IMR-90 (cell line): ENCODE data around the gene PLD5. TPM values are rescaled to one million over a fixed set of nuclear protein-coding genes. Genes with fewer than 3 reads are reported as not detected.
A peak's percentile ranks its signal among the peaks of the same experiment; 100 is the strongest.

ENCODE experiments used
- ATAC-seq: fragments of 200-7000 bp; cut with Tn5 transposase; 2 replicates; pipeline ENCODE4 v1.9.1; 2020; ENCODE audit warnings: low read depth, mild to moderate bottlenecking, moderate library complexity
- BruUV-seq: library from RNA; stranded (reverse); fragments of 400-500 nt; replicated peaks from 2 replicates; lab custom pipeline; 2021; lab: Mats Ljungman, UMichigan
- CTCF ChIA-PET: fragments of 300-600 bp; formaldehyde crosslinking; extraction: SDS; loops from one replicate; lab custom pipeline; 2021; ENCODE audit warnings: antibody characterized with exemption; lab: Yijun Ruan, JAX
- POLR2A ChIA-PET: fragments of 300-600 bp; sonication (Branson Sonifier 250); formaldehyde crosslinking; loops from one replicate; lab custom pipeline; 2022; ENCODE audit warnings: antibody characterized with exemption; ENCODE audit not compliant: unreplicated experiment; lab: Charles Lee
- DNase-seq: peaks from one replicate; pipeline ENCODE4 v3.0.0; 2013
- H2AFZ ChIP-seq: replicated peaks from 2 replicates; pipeline ENCODE3; 2013; ENCODE audit warnings: low read length, mild to moderate bottlenecking; ENCODE audit not compliant: poor library complexity
- H2AK5ac ChIP-seq: 2 replicates; pipeline ENCODE4 v1.6.1; 2013; ENCODE audit warnings: low read depth, low read length, inconsistent platforms
- H2AK9ac ChIP-seq: replicated peaks from 2 replicates; pipeline ENCODE3; 2013; ENCODE audit warnings: mild to moderate bottlenecking, low read depth, low read length, moderate library complexity; ENCODE audit not compliant: poor library complexity
- H2BK120ac ChIP-seq: 2 replicates; pipeline ENCODE4 v1.6.1; 2013; ENCODE audit warnings: low read depth, low read length, inconsistent platforms
- H2BK15ac ChIP-seq: 3 replicates; pipeline ENCODE4 v1.6.1; 2013; ENCODE audit warnings: low read depth, low read length, inconsistent platforms
- H2BK20ac ChIP-seq: 2 replicates; pipeline ENCODE4 v1.6.1; 2013; ENCODE audit warnings: low read depth, mild to moderate bottlenecking, inconsistent platforms, low read length, moderate library complexity
- H2BK5ac ChIP-seq: 2 replicates; pipeline ENCODE4 v1.6.1; 2013; ENCODE audit warnings: mild to moderate bottlenecking, low read depth, low read length, inconsistent platforms; ENCODE audit not compliant: poor library complexity, severe bottlenecking
- H3K14ac ChIP-seq: replicated peaks from 2 replicates; pipeline ENCODE4 v1.6.1; 2013; ENCODE audit warnings: low read depth, low read length, inconsistent platforms
- H3K18ac ChIP-seq: 2 replicates; pipeline ENCODE4 v1.6.1; 2013; ENCODE audit warnings: low read depth, low read length, control low read depth
- H3K23ac ChIP-seq: 2 replicates; pipeline ENCODE4 v1.6.1; 2013; ENCODE audit warnings: low read depth, low read length, inconsistent platforms
- H3K27ac ChIP-seq: 2 replicates; pipeline ENCODE4 v1.5.1; 2013; ENCODE audit warnings: mild to moderate bottlenecking, control low read depth, low read length; ENCODE audit not compliant: insufficient read depth
- H3K27me3 ChIP-seq: 2 replicates; pipeline ENCODE4 v1.6.1; 2013; ENCODE audit warnings: low read length; ENCODE audit not compliant: control insufficient read depth, insufficient read depth
- H3K36me3 ChIP-seq: 2 replicates; pipeline ENCODE4 v1.6.1; 2013; ENCODE audit warnings: low read length, mixed read lengths; ENCODE audit not compliant: control insufficient read depth, insufficient read depth
- H3K4ac ChIP-seq: 2 replicates; pipeline ENCODE4 v1.6.1; 2013; ENCODE audit warnings: low read depth, low read length, inconsistent platforms
- H3K4me1 ChIP-seq: 2 replicates; pipeline ENCODE4 v1.6.1; 2013; ENCODE audit warnings: low read length, mixed read lengths; ENCODE audit not compliant: control insufficient read depth, insufficient read depth
- H3K4me2 ChIP-seq: 2 replicates; pipeline ENCODE4 v1.6.1; 2013; ENCODE audit warnings: low read depth, mild to moderate bottlenecking, control low read depth, low read length, moderate library complexity
- H3K4me3 ChIP-seq: 2 replicates; pipeline ENCODE4 v1.5.1; 2013; ENCODE audit warnings: low read depth, mild to moderate bottlenecking, control low read depth, low read length, moderate library complexity; ENCODE audit not compliant: insufficient read depth
- H3K56ac ChIP-seq: 2 replicates; pipeline ENCODE4 v1.6.1; 2013; ENCODE audit warnings: low read length, inconsistent platforms; ENCODE audit not compliant: insufficient read depth; ENCODE audit errors: extremely low read depth
- H3K79me1 ChIP-seq, 2 experiments: 2 replicates each; pipeline ENCODE4 v1.6.1; 2013; ENCODE audit warnings: low read length in 2 of 2, inconsistent platforms in 1 of 2, low read depth in 1 of 2
- H3K9ac ChIP-seq: 2 replicates; pipeline ENCODE4 v1.6.1; 2013; ENCODE audit warnings: low read depth, low read length, control low read depth
- H3K9me1 ChIP-seq: 2 replicates; pipeline ENCODE4 v1.6.1; 2013; ENCODE audit warnings: low read length, inconsistent platforms; ENCODE audit not compliant: insufficient read depth
- H3K9me3 ChIP-seq: 2 replicates; pipeline ENCODE4 v1.6.1; 2013; ENCODE audit warnings: low read length; ENCODE audit not compliant: control insufficient read depth, insufficient read depth
- H4K20me1 ChIP-seq: 2 replicates; pipeline ENCODE4 v1.6.1; 2013; ENCODE audit warnings: low read length, inconsistent platforms; ENCODE audit not compliant: insufficient read depth
- H4K5ac ChIP-seq: 2 replicates; pipeline ENCODE4 v1.6.1; 2013; ENCODE audit warnings: mild to moderate bottlenecking, low read depth, low read length, control low read depth
- H4K8ac ChIP-seq, 2 experiments: 2 replicates each; pipeline ENCODE4 v1.6.1; 2013; ENCODE audit warnings: low read depth in 2 of 2, low read length in 2 of 2, control low read depth in 1 of 2, inconsistent platforms in 1 of 2
- H4K91ac ChIP-seq: 2 replicates; pipeline ENCODE4 v1.6.1; 2013; ENCODE audit warnings: low read depth, low read length, inconsistent platforms; ENCODE audit not compliant: insufficient read depth
- CHD1 ChIP-seq: IDR thresholded peaks from 2 replicates; pipeline ENCODE4 v1.6.1; 2012; ENCODE audit warnings: low read depth, low read length, improper control_type of control experiment
- CTCF ChIP-seq: conservative IDR thresholded peaks from 2 replicates; pipeline ENCODE4 v1.5.1; 2012; ENCODE audit warnings: mild to moderate bottlenecking, low read depth, low read length, improper control_type of control experiment
- MAFK ChIP-seq: IDR thresholded peaks from 2 replicates; pipeline ENCODE4 v1.6.1; 2012; ENCODE audit warnings: low read depth, low read length, improper control_type of control experiment
- MXI1 ChIP-seq: IDR thresholded peaks from 2 replicates; pipeline ENCODE4 v1.6.1; 2012; ENCODE audit warnings: low read depth, mild to moderate bottlenecking, low read length, moderate library complexity, borderline replicate concordance
- NFE2L2 ChIP-seq: fragments of 150-350 bp; IDR thresholded peaks from 2 replicates; pipeline ENCODE4 v1.6.1; 2016; ENCODE audit warnings: low read depth, mild to moderate bottlenecking, low read length
- WGBS, 2 experiments: methylation state at CpG; one replicate each; pipeline versions ENCODE4 v1.1.5 to v1.1.7; 2013; ENCODE audit warnings: missing lambda C conversion rate in 2 of 2; ENCODE audit not compliant: insufficient read length in 1 of 2; ENCODE audit errors: extremely low coverage in 2 of 2; 5-methylcytosine and 5-hydroxymethylcytosine counted together
- dilution Hi-C: fragments of 300-500 bp; cut with HindIII; formaldehyde crosslinking; loops from one replicate; pipeline ENCODE4 v1.14.3; 2018; ENCODE audit warnings: low sequenced_read_pairs; ENCODE audit not compliant: unreplicated experiment
- in situ Hi-C: fragments of 300-500 bp; cut with MboI; formaldehyde crosslinking; loops from 3 replicates; pipeline ENCODE4 v1.14.3; 2019; ENCODE audit warnings: low sequenced_read_pairs, inconsistent platforms, mixed read lengths
- intact Hi-C: fragments of 100-400 bp; cut with micrococcal nuclease; formaldehyde crosslinking; loops from 2 replicates; pipeline ENCODE4 v1.10.0; 2022
- polyA plus RNA-seq, 3 experiments: library from polyadenylated mRNA; depleted of rRNA; stranded (reverse); fragments of >200 nt; gene quantifications; 2 replicates each; pipeline ENCODE4 v1.2.3, GENCODE V29; 2012; ENCODE audit warnings: low replicate concordance in 1 of 3
- total RNA-seq: library from RNA; depleted of rRNA; stranded (reverse); fragments of >200 nt; gene quantifications from 2 replicates; pipeline ENCODE4 v1.2.3, GENCODE V29; 2012

PLD5 gene
- total and polyA plus RNA-seq, 2 of the 4 experiments (the other 2 are of a cell fraction) = not detected

DNA sequence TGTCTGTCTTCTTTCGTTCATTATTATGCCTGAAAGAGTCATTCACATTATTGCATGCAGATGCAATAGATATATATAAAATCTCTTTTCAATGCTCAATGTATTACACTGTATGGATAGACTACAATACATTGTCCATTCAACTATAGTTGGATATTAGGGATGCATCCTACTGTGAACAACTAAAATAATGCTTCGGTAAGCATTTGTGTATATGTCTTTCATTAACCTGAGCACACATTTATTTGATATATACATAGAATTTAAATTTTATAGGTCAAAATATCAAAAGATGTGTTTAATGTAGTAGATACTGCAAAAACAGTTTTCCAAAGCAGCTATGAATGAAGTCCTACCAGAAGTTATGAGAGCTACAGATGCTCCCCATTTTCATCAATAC is 8.9 kb downstream of the PLD5 start:
- Histone ChIP-seq H3K9ac (no peak overlapping the region), H3K79me1 (no peaks in the 10 kb centered on the region), H4K20me1 (no peaks in the 10 kb centered on the region), H2BK20ac (no peak overlapping the region), H4K5ac (no peak overlapping the region), H2AFZ (no peak overlapping the region), H2BK5ac (no peak overlapping the region), H3K4ac (no peak overlapping the region), H3K14ac (no peak overlapping the region), H4K8ac (no peak overlapping the region), H3K27me3 (no peaks in the 10 kb centered on the region), H3K4me2 (no peak overlapping the region), H3K4me3 (no peak overlapping the region), H3K4me1 (no peaks in the 10 kb centered on the region), H4K91ac (no peak overlapping the region), H3K23ac (no peak overlapping the region), H3K56ac (no peak overlapping the region), H3K27ac (no peak overlapping the region), H3K36me3 (no peaks in the 10 kb centered on the region), H2BK15ac (no peak overlapping the region), H2BK120ac (no peak overlapping the region), H3K9me3 (peaks cover 2% of the 10 kb centered on the region; the same call in 1 of the 2 replicates), H3K9me1 (no peaks in the 10 kb centered on the region), H2AK9ac (no peak overlapping the region), H2AK5ac (no peak overlapping the region), H3K18ac (no peak overlapping the region)
- intact Hi-C loops (no loop called here), in situ Hi-C loops (no loop called here), dilution Hi-C loops (no loop called here)
- ChIA-PET CTCF (no interaction called here), POLR2A (no interaction called here)
- no peak for ATAC-seq
- no CpG with 5 or more reads among the region's 2 CpGs for WGBS, 2 experiments
- no TSS peak for BruUV-seq
- no peak for TF ChIP-seq MXI1
- TF ChIP-seq CHD1 = no peak
- no peak for TF ChIP-seq CTCF
- TF ChIP-seq NFE2L2 = no peak
- TF ChIP-seq MAFK = peak; percentile 79
- DNase-seq = no peak
